ENCODE measurements around the gene CHMP1A. TPM values are rescaled to one million over a fixed set of nuclear protein-coding genes. Genes with fewer than 3 reads are reported as not detected.

CHMP1A gene
- total and polyA plus RNA-seq, 2 of the 8 experiments (the other 6 are each of a cell fraction or from before 2014, with no cell fraction given) = 64.4 to 75.8 TPM

- H3K9ac ChIP-seq (replicated peaks in 1 of 4; ENCODE audit: extremely low read depth in 1 of 4, low read depth in 3 of 4, low read length in 3 of 4) = no peak overlapping the region
- H3K4me3 ChIP-seq (ENCODE audit: extremely low read depth in 1 of 4, insufficient read depth in 2 of 4, low read depth in 3 of 4, low read length in 4 of 4) = no peak overlapping the region
- TF ChIP-seq RBBP5 (IDR thresholded peaks at IDR 0.05; ENCODE audit: borderline replicate concordance, low read depth, low read length) (no peak), SRF (IDR thresholded peaks at IDR 0.05; ENCODE audit: low read depth, low read length) (no peak), RNF2 (IDR thresholded peaks at IDR 0.05; ENCODE audit: borderline replicate concordance, low read depth, low read length, missing control alignments, poor library complexity, severe bottlenecking) (no peak), EGR1 (IDR thresholded peaks at IDR 0.05; ENCODE audit: borderline replicate concordance, low read depth, low read length) (no peak), BCL11A (IDR thresholded peaks at IDR 0.05; ENCODE audit: low read depth in 2 of 2, low read length in 2 of 2) (no peak), JUND (IDR thresholded peaks at IDR 0.05; ENCODE audit: low read length) (no peak), NRF1 (IDR thresholded peaks at IDR 0.05; ENCODE audit: low read depth, low read length) (no peak), CHD2 (IDR thresholded peaks at IDR 0.05; ENCODE audit: low read length) (no peak), TEAD4 (IDR thresholded peaks at IDR 0.05; ENCODE audit: low read depth, low read length) (no peak), CREB1 (IDR thresholded peaks at IDR 0.05) (no peak), FOSL1 (IDR thresholded peaks at IDR 0.05; ENCODE audit: insufficient read depth, low read depth, low read length) (no peak), ZNF274 (IDR thresholded peaks at IDR 0.05; ENCODE audit: borderline replicate concordance, extremely low read depth, low read length) (no peak), RAD21 (IDR thresholded peaks at IDR 0.05 in 1 of 2, conservative IDR thresholded peaks at IDR 0.05 in 1 of 2; ENCODE audit: low read depth in 2 of 2, low read length in 2 of 2) (no peak)
Observed at GRCh38 chr16:89602952-89603590, 54.4 kb downstream of the CHMP1A start.

More at GRCh38 chr16:89602952-89603590, 54.4 kb downstream of the CHMP1A start:
- CTCF ChIA-PET (ENCODE audit: partially characterized antibody) = interaction anchor here (0.9 to 4.8 kb wide), 8 partner anchors 8 to 65 kb away, joined by 3 to 56 read pairs (median 4); partner anchors contain the start of gene DPEP1
- 77% methylated on average over 5 of the region's 5 CpGs; no CpG with 5 or more reads in 1 of the 2 experiments for WGBS, 2 experiments (ENCODE audit: extremely low coverage in 1 of 2, insufficient coverage in 1 of 2, insufficient read length in 1 of 2, insufficient replicate concordance in 2 of 2, low coverage in 1 of 2, low lambda C conversion rate in 2 of 2, missing lambda C conversion rate in 1 of 2)
- no peak overlapping the region for H2AK5ac ChIP-seq (ENCODE audit: low read depth, low read length)
- H3K56ac ChIP-seq (replicated peaks; ENCODE audit: insufficient read length, low read depth, low read length) = no peak overlapping the region
- no peak overlapping the region for H3K14ac ChIP-seq (ENCODE audit: insufficient read length)
- H3K4me2 ChIP-seq (ENCODE audit: insufficient read depth in 1 of 2, low read depth in 2 of 2, low read length in 2 of 2) = peak overlapping the region in 1 of 2 experiments; percentile 62; a peak in 2 of 4 replicates
- peaks cover 0 to 6% of the 10 kb centered on the region in 2 experiments for H4K20me1 ChIP-seq (replicated peaks in 1 of 2; ENCODE audit: control insufficient read depth in 1 of 2, insufficient read depth in 2 of 2, low read length in 2 of 2)
- no peak for DNase-seq (ENCODE audit: low read depth in 1 of 2, low spot score in 2 of 2)
- no peaks in the 10 kb centered on the region for H3K36me3 ChIP-seq (ENCODE audit: control insufficient read depth in 2 of 4, insufficient read depth in 4 of 4, low read length in 3 of 4)
- H3K27ac ChIP-seq (ENCODE audit: low read depth, low read length) = no peak overlapping the region
- H2BK120ac ChIP-seq (replicated peaks; ENCODE audit: low read depth, low read length) = no peak overlapping the region
- no peaks in the 10 kb centered on the region for H3K79me2 ChIP-seq (ENCODE audit: control insufficient read depth in 1 of 2, insufficient read depth in 2 of 2, low read length in 2 of 2)
- H4K8ac ChIP-seq (ENCODE audit: extremely low read depth, insufficient read depth, low read length) = no peak overlapping the region
- no peak overlapping the region; the same call in 1 of the 2 replicates for H2BK20ac ChIP-seq (ENCODE audit: low read length)
- H2BK12ac ChIP-seq (ENCODE audit: low read depth, low read length) = peak overlapping the region; percentile 78; the same call in 1 of the 2 replicates
- H2AFZ ChIP-seq (ENCODE audit: low read length) = no peak overlapping the region; the same call in 1 of the 2 replicates
- POLR2A ChIA-PET (ENCODE audit: partially characterized antibody) = interaction anchor here (1.0 to 1.8 kb wide), 11 partner anchors 9 to 83 kb away, joined by 3 to 8 read pairs (median 3); partner anchors contain the start of genes CDK10 and CHMP1A
- H3K23me2 ChIP-seq (ENCODE audit: low read depth, low read length) = peaks cover 2% of the 10 kb centered on the region
- no peak overlapping the region for H3K23ac ChIP-seq (ENCODE audit: insufficient read length)
- no peak for FAIRE-seq
- H2BK15ac ChIP-seq (ENCODE audit: low read length) = no peak overlapping the region
- no peak overlapping the region for H3K18ac ChIP-seq (ENCODE audit: extremely low read depth, low read length)
- H4K5ac ChIP-seq (ENCODE audit: insufficient read length, low read depth, low read length) = no peak overlapping the region
- peak overlapping the region; percentile 65 for H4K91ac ChIP-seq (replicated peaks; ENCODE audit: insufficient read length, low read length)
- H3K9me3 ChIP-seq (ENCODE audit: insufficient read depth in 2 of 2, low read depth in 1 of 2, low read length in 1 of 2) = no peaks in the 10 kb centered on the region
- no peak overlapping the region for H3K4ac ChIP-seq (replicated peaks; ENCODE audit: insufficient read length, low read depth, low read length)
- peak overlapping the region; percentile 3; the same call in 1 of the 2 replicates for H2BK5ac ChIP-seq (ENCODE audit: low read depth, low read length)
- H3K4me1 ChIP-seq (replicated peaks in 1 of 4; ENCODE audit: control insufficient read depth in 3 of 4, insufficient read depth in 4 of 4, low read length in 3 of 4) = peaks cover 0 to 11% (median 9%) of the 10 kb centered on the region in 4 experiments; a peak in 5 of 7 replicates
- H3K79me1 ChIP-seq (ENCODE audit: low read depth, low read length) = no peaks in the 10 kb centered on the region
- no peaks in the 10 kb centered on the region; a peak in 1 of 7 replicates for H3K27me3 ChIP-seq (replicated peaks in 1 of 4; ENCODE audit: control insufficient read depth in 3 of 4, extremely low read depth in 1 of 4, insufficient read depth in 3 of 4, low read length in 3 of 4)

Measured in H1 (cell line).